ENCODE measurements around the gene CWC15. TPM values are rescaled to one million over a fixed set of nuclear protein-coding genes. Genes with fewer than 3 reads are reported as not detected.

Gene CWC15
- total and polyA plus RNA-seq, 10 of the 15 experiments (the other 5 are each of a cell fraction or from before 2014, with no cell fraction given) = 43.3 to 142 (median 75.1) TPM

DNA sequence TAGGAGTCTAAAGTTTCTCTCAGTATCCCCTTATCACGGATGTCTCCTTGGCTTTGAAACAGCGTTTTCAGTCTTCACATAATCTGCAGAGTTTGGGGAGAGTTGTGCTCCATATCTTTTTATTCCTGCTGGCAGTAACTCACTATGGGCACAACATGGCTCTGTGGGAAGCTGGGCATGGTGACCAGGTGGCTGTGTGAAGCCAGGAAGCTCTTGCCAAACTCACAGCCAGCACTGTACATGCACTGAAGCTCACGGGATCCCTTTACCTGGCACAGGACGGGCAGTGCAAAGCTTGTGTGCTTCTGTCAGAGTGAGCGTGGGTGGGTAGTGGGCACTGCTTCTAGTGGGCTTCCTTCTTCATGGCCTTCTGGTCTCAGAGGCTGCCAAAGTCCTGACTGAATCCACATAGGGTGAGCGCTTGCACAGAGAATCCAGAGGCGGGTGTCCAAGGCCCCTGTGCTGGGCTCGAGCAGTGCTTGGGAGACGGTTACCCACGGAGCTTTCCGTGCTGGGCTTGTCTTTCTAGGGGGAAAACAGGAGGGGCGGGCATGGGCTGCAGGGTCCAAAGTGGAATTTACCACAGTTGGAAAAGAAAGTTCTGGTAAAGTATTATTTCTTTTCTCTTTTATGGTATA, 40.9 kb upstream of the CWC15 start (continued):
- TF ChIP-seq, protein P1, sequence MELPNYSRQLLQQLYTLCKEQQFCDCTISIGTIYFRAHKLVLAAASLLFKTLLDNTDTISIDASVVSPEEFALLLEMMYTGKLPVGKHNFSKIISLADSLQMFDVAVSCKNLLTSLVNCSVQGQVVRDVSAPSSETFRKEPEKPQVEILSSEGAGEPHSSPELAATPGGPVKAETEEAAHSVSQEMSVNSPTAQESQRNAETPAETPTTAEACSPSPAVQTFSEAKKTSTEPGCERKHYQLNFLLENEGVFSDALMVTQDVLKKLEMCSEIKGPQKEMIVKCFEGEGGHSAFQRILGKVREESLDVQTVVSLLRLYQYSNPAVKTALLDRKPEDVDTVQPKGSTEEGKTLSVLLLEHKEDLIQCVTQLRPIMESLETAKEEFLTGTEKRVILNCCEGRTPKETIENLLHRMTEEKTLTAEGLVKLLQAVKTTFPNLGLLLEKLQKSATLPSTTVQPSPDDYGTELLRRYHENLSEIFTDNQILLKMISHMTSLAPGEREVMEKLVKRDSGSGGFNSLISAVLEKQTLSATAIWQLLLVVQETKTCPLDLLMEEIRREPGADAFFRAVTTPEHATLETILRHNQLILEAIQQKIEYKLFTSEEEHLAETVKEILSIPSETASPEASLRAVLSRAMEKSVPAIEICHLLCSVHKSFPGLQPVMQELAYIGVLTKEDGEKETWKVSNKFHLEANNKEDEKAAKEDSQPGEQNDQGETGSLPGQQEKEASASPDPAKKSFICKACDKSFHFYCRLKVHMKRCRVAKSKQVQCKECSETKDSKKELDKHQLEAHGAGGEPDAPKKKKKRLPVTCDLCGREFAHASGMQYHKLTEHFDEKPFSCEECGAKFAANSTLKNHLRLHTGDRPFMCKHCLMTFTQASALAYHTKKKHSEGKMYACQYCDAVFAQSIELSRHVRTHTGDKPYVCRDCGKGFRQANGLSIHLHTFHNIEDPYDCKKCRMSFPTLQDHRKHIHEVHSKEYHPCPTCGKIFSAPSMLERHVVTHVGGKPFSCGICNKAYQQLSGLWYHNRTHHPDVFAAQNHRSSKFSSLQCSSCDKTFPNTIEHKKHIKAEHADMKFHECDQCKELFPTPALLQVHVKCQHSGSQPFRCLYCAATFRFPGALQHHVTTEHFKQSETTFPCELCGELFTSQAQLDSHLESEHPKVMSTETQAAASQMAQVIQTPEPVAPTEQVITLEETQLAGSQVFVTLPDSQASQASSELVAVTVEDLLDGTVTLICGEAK (IDR thresholded peaks at IDR 0.05; ENCODE audit: borderline replicate concordance) = no peak

GRCh38 chr11:95011376-95011775, 38.0 kb upstream of the CWC15 start:
- no peak for DNase-seq (ENCODE audit: low read depth, low spot score)
- Histone ChIP-seq H3K36me3 (ENCODE audit: control insufficient read depth in 2 of 2, insufficient read depth in 2 of 2, low read length in 1 of 2) (no peaks in the 10 kb centered on the region), H3K27me3 (replicated peaks in 1 of 2; ENCODE audit: control insufficient read depth in 2 of 2, insufficient read depth in 2 of 2, low read length in 1 of 2) (peaks cover 0 to 2% of the 10 kb centered on the region in 2 experiments; a peak in 3 of 4 replicates), H3K9ac (ENCODE audit: control insufficient read depth, insufficient read depth, low read length) (no peak overlapping the region), H3K9me3 (replicated peaks; ENCODE audit: control insufficient read depth, insufficient read depth, low read length) (no peaks in the 10 kb centered on the region), H3K27ac (ENCODE audit: control insufficient read depth, insufficient read depth) (no peak overlapping the region), H3K4me3 (no peak overlapping the region), H3K4me1 (ENCODE audit: control insufficient read depth, insufficient read depth, low read length) (no peaks in the 10 kb centered on the region), H3K79me2 (ENCODE audit: control insufficient read depth, insufficient read depth, low read length) (no peaks in the 10 kb centered on the region), H3K4me2 (ENCODE audit: control insufficient read depth, insufficient read depth) (no peak overlapping the region), H4K20me1 (ENCODE audit: control insufficient read depth, insufficient read depth) (no peaks in the 10 kb centered on the region), H2AFZ (ENCODE audit: control insufficient read depth, low read depth, low read length) (no peak overlapping the region)
- RAD21 ChIA-PET (ENCODE audit: unreplicated experiment) = no interaction called here
- POLR2A ChIA-PET = no interaction called here
- intact Hi-C loops (cut with micrococcal nuclease; ENCODE audit: unreplicated experiment) (no loop called here), in situ Hi-C loops (cut with MboI) (no loop called here)
- SMC1A ChIA-PET (ENCODE audit: uncharacterized antibody, unreplicated experiment) = no interaction called here
- ATAC-seq = no peak
- no peak for FAIRE-seq
- CTCF ChIA-PET = no interaction called here
- BruUV-seq (replicated peaks) = no TSS peak
- TF ChIP-seq, protein P2, sequence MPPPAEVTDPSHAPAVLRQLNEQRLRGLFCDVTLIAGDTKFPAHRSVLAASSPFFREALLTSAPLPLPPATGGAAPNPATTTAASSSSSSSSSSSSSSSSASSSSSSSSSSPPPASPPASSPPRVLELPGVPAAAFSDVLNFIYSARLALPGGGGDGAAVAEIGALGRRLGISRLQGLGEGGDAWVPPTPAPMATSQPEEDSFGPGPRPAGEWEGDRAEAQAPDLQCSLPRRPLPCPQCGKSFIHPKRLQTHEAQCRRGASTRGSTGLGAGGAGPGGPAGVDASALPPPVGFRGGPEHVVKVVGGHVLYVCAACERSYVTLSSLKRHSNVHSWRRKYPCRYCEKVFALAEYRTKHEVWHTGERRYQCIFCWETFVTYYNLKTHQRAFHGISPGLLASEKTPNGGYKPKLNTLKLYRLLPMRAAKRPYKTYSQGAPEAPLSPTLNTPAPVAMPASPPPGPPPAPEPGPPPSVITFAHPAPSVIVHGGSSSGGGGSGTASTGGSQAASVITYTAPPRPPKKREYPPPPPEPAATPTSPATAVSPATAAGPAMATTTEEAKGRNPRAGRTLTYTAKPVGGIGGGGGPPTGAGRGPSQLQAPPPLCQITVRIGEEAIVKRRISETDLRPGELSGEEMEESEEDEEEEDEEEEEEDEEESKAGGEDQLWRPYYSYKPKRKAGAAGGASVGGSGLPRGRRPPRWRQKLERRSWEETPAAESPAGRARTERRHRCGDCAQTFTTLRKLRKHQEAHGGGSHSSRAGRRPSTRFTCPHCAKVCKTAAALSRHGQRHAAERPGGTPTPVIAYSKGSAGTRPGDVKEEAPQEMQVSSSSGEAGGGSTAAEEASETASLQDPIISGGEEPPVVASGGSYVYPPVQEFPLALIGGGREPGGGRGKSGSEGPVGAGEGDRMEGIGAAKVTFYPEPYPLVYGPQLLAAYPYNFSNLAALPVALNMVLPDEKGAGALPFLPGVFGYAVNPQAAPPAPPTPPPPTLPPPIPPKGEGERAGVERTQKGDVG (CRISPR knock-in tag; IDR thresholded peaks at IDR 0.05) = no peak
- no peak for TF ChIP-seq JUNB (IDR thresholded peaks at IDR 0.05)
- TF ChIP-seq, protein P3, sequence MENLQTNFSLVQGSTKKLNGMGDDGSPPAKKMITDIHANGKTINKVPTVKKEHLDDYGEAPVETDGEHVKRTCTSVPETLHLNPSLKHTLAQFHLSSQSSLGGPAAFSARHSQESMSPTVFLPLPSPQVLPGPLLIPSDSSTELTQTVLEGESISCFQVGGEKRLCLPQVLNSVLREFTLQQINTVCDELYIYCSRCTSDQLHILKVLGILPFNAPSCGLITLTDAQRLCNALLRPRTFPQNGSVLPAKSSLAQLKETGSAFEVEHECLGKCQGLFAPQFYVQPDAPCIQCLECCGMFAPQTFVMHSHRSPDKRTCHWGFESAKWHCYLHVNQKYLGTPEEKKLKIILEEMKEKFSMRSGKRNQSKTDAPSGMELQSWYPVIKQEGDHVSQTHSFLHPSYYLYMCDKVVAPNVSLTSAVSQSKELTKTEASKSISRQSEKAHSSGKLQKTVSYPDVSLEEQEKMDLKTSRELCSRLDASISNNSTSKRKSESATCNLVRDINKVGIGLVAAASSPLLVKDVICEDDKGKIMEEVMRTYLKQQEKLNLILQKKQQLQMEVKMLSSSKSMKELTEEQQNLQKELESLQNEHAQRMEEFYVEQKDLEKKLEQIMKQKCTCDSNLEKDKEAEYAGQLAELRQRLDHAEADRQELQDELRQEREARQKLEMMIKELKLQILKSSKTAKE (IDR thresholded peaks at IDR 0.05; ENCODE audit: low read depth, poor library complexity, severe bottlenecking) = no peak
- no peak for TF ChIP-seq ZNF384 (IDR thresholded peaks at IDR 0.05; ENCODE audit: borderline replicate concordance, low read depth, low read length)
- no peak for TF ChIP-seq MTA2 (IDR thresholded peaks at IDR 0.05; ENCODE audit: low read depth)
- no peak for TF ChIP-seq FOS (IDR thresholded peaks at IDR 0.05; ENCODE audit: borderline replicate concordance, extremely low read depth, insufficient read length)
- no peak for TF ChIP-seq ZNF217 (IDR thresholded peaks at IDR 0.05)
- TF ChIP-seq SMC3 (IDR thresholded peaks at IDR 0.05; ENCODE audit: borderline replicate concordance, low read length) = no peak
